ENCODE results near the gene SHANK2.

Gene SHANK2

DNA sequence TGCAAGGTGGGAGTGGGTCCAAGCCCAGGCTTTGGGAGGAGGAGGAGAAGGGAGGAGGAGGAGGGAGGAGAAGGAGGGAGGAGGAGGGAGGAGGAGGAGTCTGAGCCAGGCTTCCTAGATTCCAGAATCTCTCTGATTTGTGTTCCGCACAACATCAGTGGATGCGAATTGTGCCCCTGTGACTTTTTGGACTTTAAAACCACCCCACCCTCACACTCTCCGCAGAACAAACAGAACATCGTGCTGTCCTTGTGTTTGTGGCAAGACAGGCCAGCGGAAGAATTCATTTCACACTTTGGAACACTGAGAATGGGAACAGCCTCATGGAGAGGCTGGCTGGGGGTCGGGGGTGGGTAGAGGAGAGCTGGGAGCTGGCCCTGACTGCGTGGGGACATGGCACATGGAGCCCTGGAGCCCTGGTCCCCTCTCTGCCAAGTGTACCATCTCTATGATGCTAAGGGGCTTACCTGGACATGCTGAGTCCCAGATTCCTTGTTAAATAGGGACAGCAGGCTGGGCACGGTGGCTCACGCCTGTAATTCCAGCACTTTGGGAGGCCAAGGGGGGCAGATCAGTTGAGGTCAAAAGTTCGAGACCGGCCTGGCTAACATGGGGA is 16.4 kb upstream of the SHANK2 start:
- DNase-seq = no peak

DNA sequence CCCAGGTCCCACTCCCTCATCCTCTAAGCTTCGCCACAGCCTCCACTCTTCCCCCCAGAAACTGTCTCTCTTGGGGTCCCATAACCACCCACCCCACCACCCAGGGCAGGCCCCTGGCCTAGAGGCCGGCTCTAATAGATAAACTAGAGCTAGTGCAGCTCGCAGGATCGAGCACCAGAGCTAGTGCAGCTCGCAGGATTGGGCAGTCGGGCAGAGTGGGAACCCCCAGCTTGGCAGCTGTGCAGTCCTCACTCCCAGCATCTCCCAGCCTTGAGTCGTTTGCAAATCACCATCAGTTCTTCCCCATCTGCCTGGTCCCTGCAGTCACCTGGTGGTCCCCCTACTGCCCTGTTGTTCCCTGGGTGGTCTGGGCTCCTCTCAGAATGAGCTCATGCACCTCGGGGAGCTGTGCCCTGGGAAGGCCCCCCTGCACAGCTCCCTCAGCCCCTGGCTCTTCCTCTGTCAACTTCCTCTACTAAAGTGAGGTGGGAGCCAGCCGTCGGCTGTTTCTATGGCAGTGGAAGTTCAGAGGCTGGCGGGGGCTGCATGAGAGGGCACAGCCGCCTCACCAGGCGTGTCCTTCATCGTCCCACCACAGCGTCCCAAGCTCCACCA is 15.5 kb upstream of the SHANK2 start:
- no peak for DNase-seq

DNA sequence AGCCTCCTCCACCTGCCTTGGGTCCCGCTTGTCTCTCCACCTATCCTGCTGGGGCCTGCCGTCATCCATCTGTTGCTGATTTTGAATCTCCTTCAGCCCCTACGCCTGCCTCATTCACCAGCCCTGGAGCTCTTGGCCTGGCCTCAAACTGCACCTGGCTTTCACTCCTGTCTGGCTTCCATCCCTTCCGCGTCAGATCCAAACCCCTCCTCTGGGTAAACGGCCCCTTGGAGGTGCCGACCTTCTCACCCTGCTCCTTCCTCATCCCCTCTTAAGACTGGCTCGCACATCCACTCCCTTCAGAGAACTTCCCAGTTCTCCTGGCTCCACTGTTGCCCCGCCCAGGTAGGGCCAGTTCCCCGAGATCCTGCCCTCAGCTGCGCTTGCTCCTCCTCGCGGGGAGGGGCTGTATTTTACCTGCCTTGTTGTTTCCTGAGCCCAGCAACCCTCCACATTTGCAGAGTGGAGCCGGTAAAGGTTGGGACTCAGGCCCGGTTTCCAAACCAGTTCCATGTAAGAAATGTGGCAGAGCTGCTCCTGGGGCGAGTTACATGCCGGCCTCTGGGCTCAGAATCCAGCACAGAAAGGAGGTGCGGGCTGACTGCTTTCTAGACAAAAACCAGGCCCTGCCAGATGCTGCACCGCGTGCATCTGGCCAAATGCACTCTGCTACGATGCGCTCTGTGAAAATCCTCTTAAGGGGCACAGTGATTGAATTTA is 13.9 kb upstream of the SHANK2 start:
- DNase-seq = no peak

DNA sequence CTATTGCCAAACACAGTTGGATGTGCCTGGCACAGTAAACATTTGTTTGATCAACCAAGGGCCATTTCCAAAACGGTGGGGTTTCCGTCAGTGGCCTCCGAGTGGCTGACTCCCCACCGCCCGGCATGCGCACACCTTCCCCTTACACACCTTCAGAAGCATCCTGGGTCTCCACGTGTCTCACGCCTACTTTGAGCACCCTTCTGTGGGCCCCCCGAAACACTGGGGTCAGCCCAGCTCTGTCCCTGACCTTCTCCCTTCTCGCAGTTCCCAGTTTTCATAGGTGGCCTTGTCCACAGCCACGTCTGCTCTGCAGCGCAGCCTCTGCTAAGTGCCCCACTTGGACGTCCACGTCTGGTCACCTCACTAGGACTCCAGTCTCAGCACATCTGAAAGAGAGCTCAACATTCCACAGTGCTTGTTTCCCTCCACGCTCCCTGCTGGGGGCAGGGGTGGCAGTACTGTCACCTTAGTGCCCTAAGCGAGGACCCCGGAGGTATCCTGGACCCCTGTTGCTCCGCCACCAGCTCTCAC is 13.2 kb upstream of the SHANK2 start:
- no peak for DNase-seq

DNA sequence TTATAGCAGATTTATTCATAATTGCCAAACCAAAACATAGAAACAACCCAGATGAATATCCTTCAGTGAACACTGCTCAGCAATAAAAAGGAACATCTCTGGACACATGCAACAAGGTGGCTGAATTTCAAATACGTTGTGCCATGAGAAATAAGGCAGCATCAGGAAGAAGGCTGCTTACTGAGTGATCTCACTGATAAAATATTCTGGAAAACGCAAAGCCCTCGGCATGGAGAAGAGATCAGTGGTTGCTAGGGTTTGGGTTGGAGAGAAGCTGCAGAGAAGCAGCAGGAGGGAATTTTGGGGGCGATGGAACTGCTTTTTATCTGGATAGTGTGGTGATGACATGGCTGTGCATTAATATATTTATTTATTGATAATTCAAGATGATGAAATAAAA is 11.0 kb upstream of the SHANK2 start:
- no peak for DNase-seq

DNA sequence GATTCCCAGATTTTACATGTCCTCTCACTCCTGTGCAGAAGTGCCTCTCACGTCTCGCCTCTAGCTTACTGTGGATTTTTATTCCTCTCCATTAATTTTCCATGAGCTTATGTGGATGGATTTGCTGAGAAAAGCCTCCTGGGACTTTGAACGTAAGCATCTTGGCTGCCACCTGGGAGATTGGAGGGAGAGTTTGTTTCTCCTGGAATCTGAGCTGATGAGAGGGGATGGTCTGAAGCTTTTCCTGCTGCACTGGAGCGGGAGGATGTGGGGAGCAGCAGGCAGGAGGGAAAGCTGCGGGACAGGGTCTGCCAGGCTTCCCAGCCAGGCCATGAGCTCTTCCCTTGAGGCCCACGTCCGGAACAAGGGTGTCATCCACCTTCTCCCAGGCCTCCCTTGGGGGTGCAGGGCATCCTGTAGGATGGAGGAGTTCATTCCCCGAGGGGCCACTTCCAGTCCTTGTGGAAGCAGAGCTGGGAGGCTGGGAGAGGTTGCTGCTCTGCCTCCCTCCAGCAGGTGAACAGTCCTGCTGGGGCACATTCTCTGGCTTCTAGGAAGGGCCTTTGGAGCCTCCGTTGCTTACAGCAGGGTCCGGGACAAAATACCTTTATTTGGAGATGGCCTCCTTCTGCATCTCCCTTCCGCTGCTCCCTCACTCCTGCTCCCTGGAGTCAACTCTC is 3.6 kb upstream of the SHANK2 start:
- no peak for DNase-seq

DNA sequence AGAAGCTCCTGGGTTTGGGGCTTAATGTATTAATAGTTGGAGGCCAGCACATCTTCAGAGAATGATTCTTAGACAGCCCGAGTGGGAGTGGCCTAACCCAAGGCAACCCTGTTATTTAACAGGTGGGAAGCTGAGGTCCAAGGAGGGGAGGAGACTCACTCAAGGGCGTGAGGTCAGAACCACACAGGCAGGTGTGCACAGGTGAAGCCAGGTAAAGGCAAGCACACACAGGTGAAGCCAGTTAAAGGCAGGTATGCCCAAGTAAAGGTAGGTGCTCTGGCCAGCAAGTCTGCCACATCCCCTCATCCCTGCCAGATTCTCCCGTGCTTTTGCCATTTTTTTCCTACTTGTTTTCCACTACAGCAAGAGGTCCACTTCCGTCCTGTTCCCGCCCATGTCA is 2.9 kb upstream of the SHANK2 start:
- no peak for DNase-seq

DNA sequence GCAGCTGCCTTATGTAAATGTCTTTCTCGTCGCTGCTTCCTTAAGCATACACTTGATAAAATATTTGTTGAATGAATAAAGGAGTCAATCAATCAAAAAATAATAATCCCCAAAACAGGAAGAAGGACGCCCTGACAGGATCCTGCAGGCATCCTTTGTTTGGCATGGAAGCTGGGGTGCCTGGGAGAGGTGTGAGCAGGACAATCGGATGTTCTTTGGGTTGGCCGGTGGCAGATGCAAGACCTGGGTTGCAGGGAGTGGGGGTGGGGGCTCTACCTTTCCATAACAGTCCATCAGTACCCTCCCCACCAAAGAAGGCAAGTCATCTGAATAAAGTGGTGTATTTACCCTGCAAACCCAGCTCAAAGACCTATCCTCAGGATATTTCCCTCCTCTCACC is 1.4 kb upstream of the SHANK2 start:
- no peak for DNase-seq

DNA sequence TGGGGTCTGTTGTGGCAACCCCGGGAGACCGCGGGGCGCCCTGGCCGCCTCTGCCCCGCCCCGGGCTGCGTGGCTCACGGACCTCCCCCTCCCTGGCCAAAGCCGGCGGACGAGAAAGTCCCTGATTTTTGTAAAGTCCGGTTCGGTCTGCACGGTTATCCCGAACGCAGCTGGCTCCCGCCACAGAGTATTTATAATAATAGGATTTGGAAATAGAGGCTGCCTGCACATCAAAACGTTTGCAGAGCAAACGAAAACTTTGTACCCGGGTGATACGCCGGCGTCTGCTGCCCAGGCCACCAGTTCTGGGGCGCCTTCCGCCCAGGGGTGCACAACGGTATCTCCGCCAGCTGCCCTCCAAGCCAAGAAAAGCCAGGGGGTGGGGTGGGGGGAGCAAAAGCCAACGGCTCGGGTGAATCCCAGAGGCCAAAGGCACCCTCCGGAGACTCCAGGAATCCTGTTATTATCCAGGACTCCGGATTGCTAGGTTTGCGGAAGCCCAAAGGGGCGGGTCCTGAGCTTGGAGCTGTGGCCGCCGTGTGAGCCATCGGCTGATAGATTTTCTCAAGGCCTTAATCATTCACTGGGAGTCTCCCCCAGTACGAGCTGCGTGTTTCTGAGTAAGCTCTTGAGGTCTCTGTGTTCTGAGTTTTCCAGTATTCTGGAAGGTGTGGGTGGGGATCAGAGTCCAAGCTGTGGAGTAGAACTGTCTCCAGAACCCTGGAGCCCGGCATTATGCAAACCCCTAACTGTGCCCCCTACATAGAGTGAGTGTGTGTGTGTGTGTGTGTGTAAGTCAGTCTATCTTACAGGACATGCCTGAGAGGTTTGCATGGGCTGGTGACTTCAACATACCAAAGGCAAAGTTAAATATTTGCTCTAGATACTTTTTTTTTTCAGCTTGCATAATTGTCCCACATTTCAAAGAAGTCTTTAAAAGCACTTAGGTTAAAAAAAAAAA is 673 bp upstream of the SHANK2 start:
- DNase-seq = peak in 1 of 2 donors; percentile 3

DNA sequence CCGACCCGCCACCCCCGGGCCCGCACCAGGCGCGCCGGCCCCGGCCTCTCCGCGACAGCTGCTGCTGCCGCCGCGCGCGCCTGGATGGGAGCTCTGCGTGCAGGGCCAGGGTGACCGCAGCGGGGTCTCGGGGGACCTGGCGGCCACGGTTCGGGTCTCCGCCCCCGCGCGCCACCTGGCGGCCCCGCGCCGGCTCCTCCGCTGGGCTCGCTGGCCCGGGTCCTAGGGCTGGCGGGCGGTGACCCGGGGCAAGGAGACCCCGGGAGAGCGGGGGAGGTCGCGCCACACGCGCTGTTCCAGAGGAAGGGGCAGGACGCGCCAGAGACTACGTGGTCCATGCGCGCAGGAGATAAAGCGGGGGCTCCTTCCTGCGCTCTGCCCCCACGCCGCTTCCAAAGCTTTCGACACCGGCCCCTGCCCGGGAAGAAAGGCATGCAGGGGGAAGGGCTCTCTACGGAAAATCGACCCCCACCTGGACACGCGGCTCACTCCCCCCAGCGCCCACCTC is 562 bp downstream of the SHANK2 start:
- no peak for DNase-seq

DNA sequence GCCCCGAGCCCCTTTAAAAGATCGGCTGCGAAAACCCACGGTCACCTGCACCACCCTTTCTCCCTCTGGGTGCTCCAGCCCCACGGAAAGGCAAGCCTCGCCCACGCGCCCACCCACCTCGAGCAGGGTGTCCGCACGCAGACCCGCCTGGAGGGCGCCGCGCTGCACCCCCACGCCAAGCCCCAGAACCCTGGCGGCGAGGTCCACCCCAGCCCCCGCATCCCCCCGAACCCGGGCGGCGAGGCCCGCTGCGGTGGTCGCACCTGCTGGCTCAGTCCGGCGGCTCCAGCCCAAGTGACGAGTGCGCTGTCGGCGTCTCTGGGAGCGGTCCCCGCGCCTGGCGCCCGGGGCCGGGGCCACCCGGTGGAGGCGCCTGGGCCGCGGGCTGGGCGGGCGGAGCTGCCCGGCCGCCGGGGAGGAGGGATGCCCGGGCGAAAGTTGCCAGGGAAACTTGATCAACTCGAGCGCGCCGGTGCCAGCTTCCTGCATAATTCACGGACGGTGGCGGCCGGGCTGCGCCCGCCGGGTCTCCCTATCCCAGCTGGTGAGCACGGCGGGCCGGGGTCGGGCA is 1.1 kb downstream of the SHANK2 start:
- DNase-seq = no peak

DNA sequence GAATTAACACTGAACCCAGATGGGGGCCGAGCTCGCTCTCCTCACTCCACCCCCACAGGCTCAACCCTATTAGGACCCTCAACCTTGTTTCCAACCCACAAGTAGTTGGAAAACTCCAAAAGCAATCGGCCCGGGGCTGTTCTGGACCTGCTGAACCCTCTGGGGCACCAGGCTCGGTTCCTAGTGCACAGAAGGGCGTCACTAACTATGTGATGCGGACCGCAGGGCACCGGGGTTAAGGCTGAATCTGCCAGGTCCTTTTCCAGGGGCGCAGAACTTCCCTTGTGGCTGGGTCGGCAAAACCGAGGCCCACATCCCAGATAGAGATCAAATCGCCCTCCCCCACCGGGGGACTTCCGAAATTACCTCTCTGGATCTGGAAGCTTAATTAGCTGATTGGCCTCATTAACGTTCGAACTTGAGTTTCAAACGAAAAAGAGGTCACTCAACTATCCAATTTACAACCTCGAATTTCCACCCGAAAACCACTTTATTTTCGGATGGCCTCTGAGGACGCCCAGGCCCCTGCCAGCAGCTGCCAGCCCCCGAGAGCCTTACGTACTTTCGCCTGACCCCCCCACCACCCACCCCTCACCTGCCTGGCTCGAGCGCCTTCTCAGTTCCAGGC is 1.7 kb downstream of the SHANK2 start:
- no peak for DNase-seq

DNA sequence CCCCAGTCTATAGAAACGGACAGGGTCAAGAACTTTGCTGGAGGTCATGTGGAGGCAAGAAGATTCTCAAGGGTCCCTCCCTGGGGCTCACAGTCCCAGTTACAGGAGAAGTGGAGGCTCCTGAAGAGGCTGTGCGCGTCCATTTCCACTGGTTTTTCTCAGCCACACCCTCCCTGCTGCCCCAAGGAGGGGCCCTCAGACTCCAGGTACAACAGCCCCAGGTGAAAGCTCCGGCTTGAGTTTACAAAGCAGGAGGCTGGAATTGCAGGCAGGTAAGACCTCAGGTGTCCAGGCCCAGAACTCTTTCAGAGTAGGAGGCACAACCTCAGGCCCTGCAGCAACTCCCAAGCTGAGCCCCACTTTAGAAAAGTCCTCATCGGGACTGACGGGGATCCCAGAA is 3.1 kb downstream of the SHANK2 start:
- no peak for DNase-seq

DNA sequence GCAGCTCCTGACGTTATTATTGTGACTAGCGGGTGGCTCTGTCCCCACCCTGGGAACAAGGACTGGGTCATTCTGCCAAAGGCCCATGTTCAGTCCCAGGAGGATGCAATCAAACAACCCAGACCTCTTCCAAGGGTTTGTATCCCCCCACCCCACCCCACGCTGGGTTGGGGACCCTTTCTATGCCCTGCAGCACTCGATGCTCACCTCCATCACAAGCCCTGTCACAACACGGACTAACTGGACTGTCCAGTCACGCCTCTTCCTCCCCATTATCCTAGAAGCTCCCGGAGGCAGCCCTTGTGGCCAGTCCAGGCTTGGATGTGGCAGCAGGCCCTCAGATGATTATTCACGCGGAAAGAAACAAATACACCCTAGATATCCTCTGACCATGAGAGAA is 3.7 kb downstream of the SHANK2 start:
- DNase-seq = no peak

DNA sequence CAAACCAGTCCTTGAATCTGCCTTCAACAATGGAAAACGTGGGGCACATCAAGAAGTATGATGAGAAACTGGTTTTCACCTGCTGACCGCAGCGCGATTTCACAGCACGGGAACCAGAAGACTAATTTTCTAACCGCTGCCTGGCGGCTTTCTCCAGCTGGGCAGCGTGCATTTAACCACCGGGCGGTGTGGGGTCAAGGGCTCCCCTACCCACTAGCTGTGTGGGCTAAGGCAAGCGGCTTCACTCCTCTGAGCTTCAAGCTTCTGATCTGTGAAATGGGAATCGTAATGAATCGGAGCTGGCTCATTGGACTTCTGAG is 4.2 kb downstream of the SHANK2 start:
- DNase-seq = no peak

DNA sequence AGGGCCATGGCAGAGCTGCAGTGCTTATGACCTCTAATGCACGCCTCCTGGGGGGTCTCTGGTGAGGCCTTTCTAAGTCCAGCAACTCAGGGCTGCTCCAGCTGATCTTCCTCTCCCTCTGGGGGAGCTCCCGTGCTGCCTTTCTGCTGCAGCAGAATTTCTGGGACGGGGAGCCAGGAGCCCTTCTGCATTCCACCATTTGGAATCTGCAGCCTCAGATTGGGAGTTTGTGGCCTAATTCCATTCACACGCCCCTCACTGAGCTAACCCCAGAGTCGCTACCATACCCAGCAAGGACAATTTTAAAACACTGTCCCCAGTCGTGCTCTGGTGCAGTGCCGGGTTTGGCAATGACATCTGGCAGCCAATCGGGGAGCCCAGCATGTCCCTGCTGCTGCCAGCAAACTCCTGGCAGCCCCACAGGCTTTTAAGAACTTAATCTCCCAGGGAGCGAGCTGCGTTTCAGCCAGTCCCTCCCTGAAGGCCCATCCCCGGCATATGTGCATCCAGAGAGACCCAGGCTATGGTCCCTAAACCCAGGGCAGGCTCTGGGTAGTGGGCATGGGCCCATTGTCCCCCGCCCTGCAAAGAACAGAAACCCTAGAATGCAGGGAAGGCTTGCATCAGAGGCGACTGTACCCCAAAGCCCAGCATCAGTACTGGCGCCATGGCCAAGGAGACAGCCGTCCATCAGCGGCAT is 4.7 kb downstream of the SHANK2 start:
- no peak for DNase-seq

DNA sequence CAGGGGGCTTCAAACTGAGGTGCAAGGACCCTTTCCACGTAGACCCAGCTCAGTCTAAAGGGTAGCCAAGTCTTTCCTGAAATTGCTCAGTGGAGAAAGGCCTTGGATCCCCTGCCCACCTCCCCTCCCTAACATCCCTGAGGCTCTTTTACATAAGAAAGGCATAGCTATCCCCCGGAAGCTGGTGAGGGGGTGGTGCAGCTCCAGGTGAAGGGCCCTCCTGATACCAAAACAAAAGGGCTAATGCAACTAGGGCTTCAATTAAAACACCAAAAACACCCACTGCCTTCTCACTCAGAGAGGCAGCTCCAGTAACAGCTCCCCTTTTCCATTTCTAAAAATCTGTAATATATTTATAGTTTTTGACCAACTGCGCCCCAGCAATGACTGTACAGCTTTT is 5.8 kb downstream of the SHANK2 start:
- DNase-seq = no peak

DNA sequence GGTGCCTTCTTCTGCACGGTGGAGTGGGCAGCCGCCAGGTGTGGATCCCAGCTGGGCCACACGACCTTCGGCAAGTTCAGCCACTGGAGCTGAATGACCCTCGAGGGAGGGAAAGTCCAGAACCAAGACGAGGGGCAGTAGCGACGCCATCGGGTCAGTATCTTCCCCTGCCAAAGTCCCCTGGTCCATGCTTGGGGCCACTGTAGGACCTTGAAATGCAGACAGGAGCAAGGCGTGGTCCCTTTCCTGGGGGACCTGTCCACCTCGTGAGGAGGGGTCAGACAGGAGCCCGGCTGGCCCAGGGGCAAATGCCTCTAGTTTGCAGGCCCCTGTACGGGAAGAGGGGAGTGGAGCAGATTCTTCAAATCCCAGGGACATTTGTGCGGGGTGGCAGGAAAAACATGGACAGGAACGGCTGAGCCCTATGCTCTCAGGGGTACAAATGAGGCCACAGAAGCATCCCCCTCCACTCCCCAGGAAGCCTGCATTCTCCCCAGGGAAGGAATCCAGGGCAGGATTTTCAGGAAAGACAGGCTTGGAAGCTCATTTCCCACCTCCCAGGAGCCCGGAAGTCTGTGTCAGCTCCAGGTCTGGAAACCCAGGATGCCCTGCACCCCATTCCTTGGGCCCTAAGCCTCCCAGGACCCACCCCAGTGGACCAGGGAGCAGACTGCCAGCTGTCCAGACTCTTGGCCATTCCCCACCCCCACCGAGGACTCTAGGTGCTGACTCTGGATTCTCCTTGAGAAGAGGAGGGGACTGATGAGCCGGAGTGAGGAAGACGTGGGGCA is 6.6 kb downstream of the SHANK2 start:
- no peak for DNase-seq

DNA sequence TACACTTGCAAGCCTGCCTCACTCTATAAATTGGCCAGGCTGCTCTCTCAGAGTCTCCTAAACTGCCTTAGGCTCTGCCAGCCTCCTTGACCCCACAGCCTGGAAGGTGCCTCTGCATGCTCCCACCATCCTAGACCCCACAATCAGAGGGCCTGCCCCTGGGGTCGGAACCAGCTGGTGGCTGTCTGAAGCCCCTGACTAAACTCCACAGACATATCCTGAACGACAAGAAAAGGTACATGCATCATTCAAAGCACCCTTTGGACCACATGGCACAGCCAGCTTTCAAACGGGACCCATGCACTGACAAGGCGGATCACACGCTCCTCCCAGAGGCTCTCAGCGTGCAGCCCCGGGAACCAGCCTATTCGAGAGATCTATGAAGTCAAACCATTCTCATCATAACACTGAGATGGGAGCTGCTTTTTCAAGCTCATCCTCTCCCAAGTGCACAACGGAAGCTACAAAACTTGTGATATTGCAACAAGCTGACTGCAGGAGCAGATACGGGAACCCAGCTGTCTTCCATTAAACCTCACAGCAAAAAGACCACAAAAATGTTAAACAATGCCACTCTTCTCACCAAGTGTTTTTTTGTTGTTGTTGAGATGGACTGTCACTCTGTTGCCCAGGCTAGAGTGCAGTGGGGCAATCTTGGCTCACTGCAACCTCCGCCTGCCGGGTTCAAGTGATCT is 8.1 kb downstream of the SHANK2 start:
- DNase-seq = no peak
